DMS114 treated with DMSO at 0.1 percent for 48 hours (cell line): ENCODE results near the gene LRIT1.

Experiments
- DNase-seq: peaks from one replicate; lab custom pipeline; 2025; ENCODE audit not compliant: unreplicated experiment; lab: John Stamatoyannopoulos, UW

LRIT1 gene

GRCh38 chr10:84195044-84195830, 46.1 kb downstream of the LRIT1 start:
- DNase-seq: no peak

DNA sequence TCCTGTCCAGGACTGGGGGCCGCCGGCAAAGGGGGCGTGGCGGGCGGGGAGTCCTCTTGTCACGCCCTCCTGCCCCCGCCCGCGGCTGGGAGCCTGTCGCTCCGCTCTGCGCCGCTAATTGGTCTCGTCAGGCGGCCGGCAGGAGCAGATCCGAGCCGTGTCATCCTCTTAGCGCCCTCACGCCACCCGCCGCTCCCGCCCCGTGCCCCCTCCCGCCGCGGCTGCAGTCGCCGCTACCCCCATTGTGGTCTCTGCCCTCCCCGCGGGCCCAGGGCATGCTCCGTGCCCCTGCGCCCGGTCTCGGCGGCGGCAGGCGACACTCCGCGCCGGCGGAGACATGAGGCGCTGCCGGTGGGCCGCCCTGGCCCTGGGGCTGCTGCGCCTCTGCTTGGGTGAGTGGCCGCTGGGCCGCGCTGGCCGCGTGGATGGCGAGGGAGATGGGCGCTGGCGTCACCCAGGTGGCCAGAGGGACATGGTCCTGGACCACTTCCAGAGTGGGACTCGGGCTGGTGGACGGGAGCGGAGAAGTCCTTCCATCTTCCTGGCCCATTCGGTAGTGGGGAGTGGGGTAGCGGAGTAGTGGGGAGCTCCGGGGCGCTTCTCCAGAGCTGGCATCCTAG, 46.8 kb downstream of the LRIT1 start, which contains the start of gene CDHR1:
Gene CDHR1 (plus strand): TSS at position 114 of the 620 bp plus-strand sequence. CDS start 224 bp downstream, at position 338.
- peak; percentile 16 for DNase-seq

GRCh38 chr10:84193846-84194423, 47.4 kb downstream of the LRIT1 start:
- no peak for DNase-seq

- DNase-seq: no peak
These were observed 48.0 kb downstream of the LRIT1 start for GRCh38 chr10:84193327-84193726.

DNA sequence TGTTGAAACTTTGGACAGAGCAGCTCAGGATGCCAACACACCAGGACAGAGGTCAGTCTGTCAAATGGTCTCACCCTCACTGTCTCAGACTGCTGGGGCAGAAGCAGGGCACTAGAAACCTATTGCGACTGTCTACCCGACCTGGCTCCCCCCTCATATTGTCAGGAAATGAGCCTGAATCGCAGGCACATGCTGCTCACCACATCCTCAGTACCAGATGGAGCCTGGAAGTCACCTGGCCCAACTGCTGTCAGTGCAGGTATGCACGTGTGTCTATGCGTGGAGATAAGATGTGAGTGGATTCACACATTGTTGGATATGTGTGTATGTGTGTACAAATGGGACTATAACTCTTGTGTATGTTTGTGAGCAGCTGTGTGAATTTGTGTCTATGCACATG, 50.2 kb downstream of the LRIT1 start:
- no peak for DNase-seq

DNA sequence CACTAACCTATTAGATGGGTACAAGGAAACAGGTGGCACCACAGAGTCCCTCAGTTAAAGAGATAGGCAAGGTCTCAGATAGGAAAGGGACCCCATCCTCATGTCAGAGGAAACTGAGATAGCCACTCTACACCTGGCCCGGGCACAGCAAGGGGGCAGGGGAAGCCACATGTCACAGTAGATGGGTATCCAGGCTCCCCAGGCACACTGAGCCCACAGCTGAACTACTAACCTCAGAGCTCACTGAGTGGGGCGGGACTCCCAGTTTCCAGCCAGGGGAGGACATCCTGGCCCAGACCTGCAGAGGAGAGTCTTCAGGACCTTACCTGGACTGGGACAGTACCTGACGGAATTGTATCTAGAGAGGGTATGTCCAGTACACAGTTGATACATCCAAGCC, 50.7 kb downstream of the LRIT1 start:
- DNase-seq: no peak

GRCh38 chr10:84188815-84189214, 52.5 kb downstream of the LRIT1 start:
- no peak for DNase-seq

DNA sequence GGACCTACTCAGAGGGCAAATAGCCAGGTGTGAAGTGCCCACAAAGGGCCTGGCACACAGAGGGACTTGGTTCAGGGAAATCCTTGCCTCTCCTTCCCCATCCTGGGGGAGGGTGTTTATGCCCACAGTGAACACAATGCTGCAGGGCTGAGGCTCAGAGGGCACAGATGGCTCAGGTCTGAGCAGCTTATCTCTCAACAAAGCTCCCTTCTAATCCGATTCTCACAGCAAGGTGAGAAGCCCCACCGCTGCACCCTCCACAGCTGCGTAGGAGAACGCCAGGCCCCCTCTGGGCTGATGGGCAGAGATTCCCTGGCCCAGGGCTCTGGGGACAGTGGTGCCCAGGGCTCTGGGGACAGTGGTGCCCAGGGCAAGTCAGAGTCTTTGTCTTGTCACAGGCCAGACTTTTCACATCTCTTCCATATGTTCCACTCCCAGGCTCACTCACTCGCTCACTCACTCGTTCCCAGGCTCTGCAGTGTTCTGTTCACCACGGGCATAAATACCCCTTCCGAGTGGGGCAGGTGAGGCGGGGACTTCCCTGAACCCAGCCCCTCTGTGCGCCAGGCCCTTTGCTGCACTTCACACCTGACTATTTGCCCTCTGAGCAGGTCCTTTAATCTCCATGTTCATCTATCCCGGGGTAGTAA, 55.7 kb downstream of the LRIT1 start:
- no peak for DNase-seq

GRCh38 chr10:84184517-84184916, 56.8 kb downstream of the LRIT1 start:
- no peak for DNase-seq

- DNase-seq: no peak
These were observed 59.7 kb downstream of the LRIT1 start for GRCh38 chr10:84181631-84182030.
